Erythroblast (primary cell): ENCODE measurements around the gene ZNF500.

Source experiments
- DNase-seq, 2 experiments: peaks; one replicate each; lab custom pipeline; 2025; lab: John Stamatoyannopoulos, UW
- GATA1 ChIP-seq: IDR thresholded peaks from 2 replicates; pipeline ENCODE4 v1.6.1; 2011; ENCODE audit warnings: low read depth, mild to moderate bottlenecking, control low read depth, low read length, moderate library complexity
- POLR2A ChIP-seq: IDR thresholded peaks from 2 replicates; pipeline ENCODE4 v1.6.1; 2011; ENCODE audit warnings: mild to moderate bottlenecking, low read length

The ZNF500 gene

DNA sequence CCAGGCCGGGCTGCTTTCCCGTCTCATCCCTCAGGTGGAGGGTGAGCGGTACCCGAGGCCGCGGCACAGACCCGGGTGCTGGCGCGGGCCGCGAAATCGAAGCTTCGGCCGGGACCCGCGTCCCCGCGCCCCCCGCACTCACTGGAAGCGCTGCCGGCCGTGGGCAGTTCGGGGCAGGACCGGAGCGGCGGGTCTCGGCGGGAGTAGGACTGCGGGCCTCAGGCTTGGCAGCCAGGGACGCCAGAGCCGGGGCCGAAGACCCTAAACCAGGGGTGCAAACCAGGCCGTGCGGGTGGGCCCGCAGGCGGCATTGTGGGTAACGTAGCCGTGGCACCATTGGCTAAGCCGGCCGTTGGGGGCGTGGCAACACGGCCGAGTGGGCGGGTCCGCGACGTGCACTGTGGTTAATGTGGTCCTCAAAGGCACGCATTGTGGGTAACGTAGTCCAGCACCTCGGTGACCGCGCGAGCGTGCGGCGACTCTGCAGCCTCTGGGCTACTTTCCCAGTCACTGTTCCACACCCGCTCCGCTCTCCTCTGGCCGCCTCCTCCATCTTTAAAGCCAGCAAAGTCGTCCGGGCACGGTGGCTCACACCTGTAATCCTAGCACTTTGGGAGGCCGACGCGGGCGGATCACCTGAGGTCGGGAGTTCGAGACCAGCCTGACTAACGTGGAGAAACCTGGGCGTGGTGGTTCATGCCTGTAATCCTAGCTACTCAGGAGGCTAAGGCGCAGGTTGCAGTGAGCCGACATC, at the start of gene ZNF500:
Gene ZNF500, minus strand, starts transcription at position 288 of the 754 bp plus-strand sequence. CDS start 1,184 bp downstream, outside the sequence.
- peak; percentile 96 to 98 for DNase-seq
- peak; percentile 66 for TF ChIP-seq POLR2A
- TF ChIP-seq GATA1, result no peak

DNA sequence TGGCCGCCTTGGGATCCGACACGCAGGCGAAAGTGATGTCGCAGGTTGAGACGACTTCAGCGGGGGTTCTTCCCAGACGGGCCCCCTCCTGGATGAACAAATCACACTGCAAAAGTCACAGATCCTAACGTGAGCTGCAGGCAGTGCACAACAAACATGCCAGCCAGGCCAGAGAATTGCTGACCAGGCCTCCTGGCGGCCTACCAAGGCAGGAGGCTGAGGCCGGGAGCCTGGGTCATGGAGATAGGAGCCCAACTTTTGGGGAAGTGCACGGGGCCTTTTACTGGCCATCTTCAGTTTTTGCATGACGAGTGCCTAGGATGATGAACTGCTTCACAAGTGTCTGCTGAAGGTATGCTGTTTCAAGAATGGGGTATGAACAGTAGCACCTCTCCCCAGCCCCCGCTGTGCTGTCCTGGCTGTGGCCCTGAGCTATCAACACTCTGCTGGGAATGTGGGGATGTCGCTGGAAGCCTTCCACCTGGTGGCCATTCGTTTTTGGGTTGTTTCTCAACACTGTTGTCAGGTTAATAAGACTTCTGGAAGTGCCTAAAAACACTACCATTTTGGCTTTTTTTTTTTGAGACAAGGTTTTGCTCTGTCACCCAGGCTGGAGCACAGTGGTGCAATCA, 47.7 kb upstream of the ZNF500 start:
- DNase-seq, result peak; percentile 24 to 43
- TF ChIP-seq GATA1, result no peak
- TF ChIP-seq POLR2A, result no peak

DNA sequence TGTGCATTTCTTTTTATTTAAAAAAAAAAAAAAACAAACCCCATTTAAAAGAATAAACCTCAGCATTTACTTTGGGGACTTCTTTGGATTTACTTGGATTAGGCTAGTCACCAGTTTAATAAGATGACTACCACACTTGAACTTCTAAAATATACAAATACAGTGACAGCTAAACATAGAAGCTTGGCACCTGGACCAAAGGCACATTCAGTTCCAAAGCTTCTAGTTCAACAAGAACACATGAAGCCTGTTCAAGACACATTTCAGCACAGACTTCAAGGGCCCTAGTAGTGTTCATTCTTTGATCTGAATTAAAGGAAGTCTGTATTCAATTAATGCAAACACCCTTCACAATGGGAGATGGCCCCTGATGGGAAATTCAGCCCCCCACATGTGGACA, 47.1 kb upstream of the ZNF500 start:
- no peak for DNase-seq
- no peak for TF ChIP-seq POLR2A
- no peak for TF ChIP-seq GATA1

- TF ChIP-seq POLR2A (no peak), GATA1 (no peak)
- DNase-seq, result no peak
These were observed 46.5 kb upstream of the ZNF500 start for GRCh38 chr16:4813251-4814003.

GRCh38 chr16:4811773-4812172, 44.8 kb upstream of the ZNF500 start:
- TF ChIP-seq GATA1 (no peak), POLR2A (no peak)
- no peak for DNase-seq

- TF ChIP-seq POLR2A (no peak), GATA1 (no peak)
- DNase-seq, result no peak
These were observed 44.3 kb upstream of the ZNF500 start for GRCh38 chr16:4811242-4811641.

- DNase-seq, result no peak
- no peak for TF ChIP-seq POLR2A
- no peak for TF ChIP-seq GATA1
These were observed 39.3 kb upstream of the ZNF500 start for GRCh38 chr16:4806280-4806679.

- TF ChIP-seq GATA1 (no peak), POLR2A (no peak)
- no peak for DNase-seq
These were observed 38.3 kb upstream of the ZNF500 start for GRCh38 chr16:4805231-4805630.

- no peak for TF ChIP-seq POLR2A
- no peak for TF ChIP-seq GATA1
- DNase-seq, result no peak
These were observed 37.2 kb upstream of the ZNF500 start for GRCh38 chr16:4803898-4804762.

DNA sequence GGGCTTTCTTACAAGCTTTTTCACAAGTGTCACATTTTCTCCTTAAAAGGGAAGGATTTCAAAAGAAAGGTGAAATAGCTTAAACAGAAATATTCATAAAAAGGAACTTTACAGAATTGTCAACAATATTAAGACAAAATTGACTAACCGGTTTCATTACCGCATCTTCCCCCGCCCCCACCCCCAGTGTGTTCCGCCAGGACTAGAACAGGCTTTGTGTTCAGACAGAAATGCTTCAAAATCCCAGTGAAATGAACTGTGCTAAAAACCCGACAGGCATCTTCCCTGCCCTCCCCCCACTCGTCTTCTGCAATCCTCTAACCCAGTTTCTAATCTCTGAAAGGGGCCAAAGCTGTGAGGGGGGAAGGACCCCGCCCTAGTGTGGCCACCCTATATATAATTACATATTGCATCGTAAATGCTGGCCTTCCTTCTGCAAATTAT, 36.5 kb upstream of the ZNF500 start:
- peak; percentile 58 to 60 for DNase-seq

DNA sequence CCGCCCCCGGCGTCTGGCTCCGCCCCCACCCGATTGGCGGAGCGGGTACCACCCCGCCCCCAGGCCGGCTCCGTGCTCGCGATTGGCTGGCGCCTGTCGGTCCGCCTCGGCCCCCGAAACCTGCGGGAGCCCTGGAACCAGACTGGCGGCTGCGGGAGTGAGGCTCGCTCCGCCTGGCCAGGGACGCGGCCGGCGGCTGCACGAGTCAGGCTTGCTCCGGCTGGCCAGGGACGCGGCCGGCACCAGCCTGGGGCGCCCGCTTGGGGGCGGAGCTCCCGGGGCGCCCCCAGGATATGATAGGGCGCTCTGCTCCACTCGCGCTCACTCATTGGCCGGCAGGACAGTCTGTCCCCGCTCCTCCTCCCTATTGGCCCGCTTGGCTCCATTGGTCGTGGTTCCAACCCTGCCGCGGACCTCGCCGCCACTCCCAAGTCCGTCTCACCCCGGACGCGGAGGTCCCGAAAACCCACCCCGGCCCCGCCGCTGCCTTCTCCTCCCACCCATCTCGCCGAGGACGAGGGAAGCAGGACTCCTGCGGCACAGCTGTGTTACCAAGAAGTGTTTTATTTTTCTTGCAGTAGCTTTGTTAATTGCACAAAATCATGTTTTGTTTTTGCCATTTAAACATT, 35.8 kb upstream of the ZNF500 start:
- DNase-seq, result peak; percentile 92 to 95
- TF ChIP-seq POLR2A (peak; percentile 8), GATA1 (no peak)

More for the DNA sequence above, 36.5 kb upstream of the ZNF500 start:
- TF ChIP-seq GATA1, result no peak
- TF ChIP-seq POLR2A, result no peak

GRCh38 chr16:4801962-4802658, 35.1 kb upstream of the ZNF500 start, which contains the start of gene ROGDI:
Gene ROGDI (minus strand): TSS chr16:4802633. CDS start chr16:4802571, 62 bp downstream.
- TF ChIP-seq POLR2A (peak; percentile 31), GATA1 (no peak)

More at GRCh38 chr16:4801962-4802658, 35.1 kb upstream of the ZNF500 start, which contains the start of gene ROGDI:
- peak; percentile 90 to 93 for DNase-seq
